MCF 10A (cell line): ENCODE data around the gene MMS22L. TPM values are rescaled to one million over a fixed set of nuclear protein-coding genes. Genes with fewer than 3 reads are reported as not detected.

ENCODE experiments used
- BruUV-seq: library from RNA; stranded (reverse); fragments of 400-500 nt; replicated peaks from 2 replicates; lab custom pipeline; 2021; lab: Mats Ljungman, UMichigan
- CTCF ChIA-PET: fragments of 300-600 bp; sonication (Branson Sonifier 250); formaldehyde crosslinking; extraction: SDS; loops from one replicate; lab custom pipeline; 2021; ENCODE audit warnings: antibody characterized with exemption, inconsistent platforms; lab: Yijun Ruan, JAX
- POLR2A ChIA-PET: fragments of 300-600, 350-650 bp; sonication (Branson Sonifier 250); formaldehyde crosslinking; extraction: SDS; loops from one replicate; lab custom pipeline; 2020; ENCODE audit warnings: antibody characterized with exemption, inconsistent platforms; lab: Yijun Ruan, JAX
- DNase-seq: peaks from one replicate; pipeline ENCODE4 v3.0.0-alpha.2; 2018; ENCODE audit not compliant: unreplicated experiment
- H3K27ac Mint-ChIP-seq: one replicate; pipeline ENCODE4 v1.8.0; 2022; ENCODE audit warnings: mild to moderate bottlenecking, low read depth, mixed read lengths; ENCODE audit not compliant: unreplicated experiment
- H3K27me3 Mint-ChIP-seq: one replicate; pipeline ENCODE4 v1.8.0; 2022; ENCODE audit warnings: mixed read lengths; ENCODE audit not compliant: insufficient read depth, unreplicated experiment
- H3K36me3 Mint-ChIP-seq: one replicate; pipeline ENCODE4 v1.8.0; 2022; ENCODE audit warnings: mild to moderate bottlenecking, moderate library complexity, mixed read lengths; ENCODE audit not compliant: insufficient read depth, unreplicated experiment
- H3K4me1 Mint-ChIP-seq: one replicate; pipeline ENCODE4 v1.8.0; 2022; ENCODE audit warnings: mixed read lengths; ENCODE audit not compliant: insufficient read depth, unreplicated experiment
- H3K4me3 Mint-ChIP-seq: one replicate; pipeline ENCODE4 v1.8.0; 2022; ENCODE audit warnings: mild to moderate bottlenecking, moderate library complexity, mixed read lengths; ENCODE audit not compliant: unreplicated experiment
- H3K9me3 Mint-ChIP-seq: one replicate; pipeline ENCODE4 v1.8.0; 2022; ENCODE audit warnings: mixed read lengths; ENCODE audit not compliant: unreplicated experiment
- CTCF ChIP-seq: fragments of 200-600 bp; IDR thresholded peaks from one replicate; pipeline ENCODE4 v1.8.0; 2022; ENCODE audit warnings: antibody characterized with exemption, mild to moderate bottlenecking; ENCODE audit not compliant: unreplicated experiment
- intact Hi-C: fragments of 100-400 bp; cut with micrococcal nuclease; formaldehyde crosslinking; loops from 2 replicates; pipeline ENCODE4 v1.14.1; 2022
- total RNA-seq: library from RNA; stranded (reverse); gene quantifications from 2 replicates; pipeline ENCODE4 v1.2.3, GENCODE V29; 2022

The MMS22L gene
- total RNA-seq, 1 experiment from 2014 or later = 9.8 TPM

GRCh38 chr6:97289332-97289731, 6.3 kb upstream of the MMS22L start:
- H3K4me1 Mint-ChIP-seq = no peaks in the 10 kb centered on the region
- POLR2A ChIA-PET = no interaction called here
- intact Hi-C loops = no loop called here
- no peaks in the 10 kb centered on the region for H3K36me3 Mint-ChIP-seq
- H3K9me3 Mint-ChIP-seq = peaks cover 7% of the 10 kb centered on the region
- DNase-seq = no peak
- no peak overlapping the region for H3K27ac Mint-ChIP-seq
- TF ChIP-seq CTCF = no peak
- BruUV-seq = no TSS peak
- H3K4me3 Mint-ChIP-seq = no peak overlapping the region
- no peaks in the 10 kb centered on the region for H3K27me3 Mint-ChIP-seq
- CTCF ChIA-PET = no interaction called here

- no peak for TF ChIP-seq CTCF
- intact Hi-C loops = no loop called here
- ChIA-PET POLR2A (no interaction called here), CTCF (interaction anchor here (0.7 kb wide), 1 partner anchor 285 kb away, joined by 3 read pairs; no protein-coding TSS in a partner anchor)
- Mint-ChIP-seq H3K4me3 (no peak overlapping the region), H3K36me3 (no peaks in the 10 kb centered on the region), H3K27me3 (no peaks in the 10 kb centered on the region), H3K9me3 (peaks cover 7% of the 10 kb centered on the region), H3K27ac (no peak overlapping the region), H3K4me1 (no peaks in the 10 kb centered on the region)
- no peak for DNase-seq
- BruUV-seq = no TSS peak
Measured at GRCh38 chr6:97288188-97288587, 5.2 kb upstream of the MMS22L start.

- ChIA-PET POLR2A (interaction anchor here (0.6 kb wide), 1 partner anchor 64 kb away, joined by 3 read pairs; no protein-coding TSS in a partner anchor), CTCF (interaction anchor here (1.1 to 1.8 kb wide), 2 partner anchors 66 to 92 kb away, joined by 3 to 4 read pairs; no protein-coding TSS in a partner anchor)
- Mint-ChIP-seq H3K27ac (peak overlapping the region; percentile 71), H3K27me3 (no peaks in the 10 kb centered on the region), H3K9me3 (no peaks in the 10 kb centered on the region), H3K36me3 (peaks cover 12% of the 10 kb centered on the region), H3K4me1 (no peaks in the 10 kb centered on the region), H3K4me3 (peak overlapping the region; percentile 87)
- intact Hi-C loops = no loop called here
- no TSS peak for BruUV-seq
- DNase-seq = peak; percentile 24
- no peak for TF ChIP-seq CTCF
Measured at GRCh38 chr6:97282238-97282725, 734 bp downstream of the MMS22L start.

GRCh38 chr6:97280766-97281165, 2.2 kb downstream of the MMS22L start:
- POLR2A ChIA-PET = no interaction called here
- intact Hi-C loops = no loop called here
- H3K27me3 Mint-ChIP-seq = no peaks in the 10 kb centered on the region
- H3K4me3 Mint-ChIP-seq = peak overlapping the region; percentile 87
- CTCF ChIA-PET = interaction anchor here (1.8 kb wide), 1 partner anchor 65 kb away, joined by 4 read pairs; no protein-coding TSS in a partner anchor
- peaks cover 21% of the 10 kb centered on the region for H3K36me3 Mint-ChIP-seq
- H3K27ac Mint-ChIP-seq = peak overlapping the region; percentile 27
- BruUV-seq = no TSS peak
- no peak for DNase-seq
- no peaks in the 10 kb centered on the region for H3K9me3 Mint-ChIP-seq
- H3K4me1 Mint-ChIP-seq = no peaks in the 10 kb centered on the region
- no peak for TF ChIP-seq CTCF
